PFSK-1 (cell line): ENCODE results near the gene SLC24A1.

Experiments
- FOXP2 ChIP-seq: optimal IDR thresholded peaks from 2 replicates; pipeline ENCODE3; 2011; ENCODE audit warnings: borderline replicate concordance, control low read depth, inconsistent platforms; ENCODE audit not compliant: insufficient read depth; ENCODE audit errors: extremely low read length, extremely low read depth
- POLR2AphosphoS5 ChIP-seq: IDR thresholded peaks from 2 replicates; pipeline ENCODE4 v1.6.1; 2012; ENCODE audit warnings: low read depth, mild to moderate bottlenecking, control low read depth, low read length, moderate library complexity
- REST ChIP-seq, 2 experiments: IDR thresholded peaks; 2 replicates each; pipeline versions ENCODE4 v1.6.1 to v1.8.0; 2011 to 2012; ENCODE audit warnings: low read depth in 2 of 2, low read length in 2 of 2, control low read depth in 1 of 2, inconsistent platforms in 1 of 2, mild to moderate bottlenecking in 1 of 2, moderate library complexity in 1 of 2; ENCODE audit not compliant: insufficient read depth in 1 of 2
- SIN3A ChIP-seq: IDR thresholded peaks from 2 replicates; pipeline ENCODE4 v1.6.1; 2012; ENCODE audit warnings: mild to moderate bottlenecking, low read length, moderate library complexity, borderline replicate concordance; ENCODE audit not compliant: insufficient read depth
- TAF1 ChIP-seq: IDR thresholded peaks from 2 replicates; pipeline ENCODE4 v1.6.1; 2012; ENCODE audit warnings: low read length, control low read depth, borderline replicate concordance; ENCODE audit not compliant: insufficient read depth

The SLC24A1 gene

GRCh38 chr15:65580287-65580686 lies 41.5 kb upstream of the SLC24A1 start:
- no peak for TF ChIP-seq TAF1
- no peak for TF ChIP-seq REST (IDR thresholded peaks at IDR 0.05; ENCODE audit: insufficient read depth in 1 of 2, low read depth in 2 of 2, low read length in 2 of 2)
- TF ChIP-seq SIN3A, result no peak
- TF ChIP-seq POLR2AphosphoS5, result no peak
- TF ChIP-seq FOXP2, result no peak

- TF ChIP-seq REST (IDR thresholded peaks at IDR 0.05; ENCODE audit: insufficient read depth in 1 of 2, low read depth in 2 of 2, low read length in 2 of 2), result no peak
Observed at GRCh38 chr15:65583701-65584100, 38.0 kb upstream of the SLC24A1 start.

- no peak for TF ChIP-seq TAF1
- no peak for TF ChIP-seq REST (IDR thresholded peaks at IDR 0.05; ENCODE audit: insufficient read depth in 1 of 2, low read depth in 2 of 2, low read length in 2 of 2)
- no peak for TF ChIP-seq SIN3A
- no peak for TF ChIP-seq POLR2AphosphoS5
- no peak for TF ChIP-seq FOXP2
Observed at GRCh38 chr15:65584241-65584640, 37.5 kb upstream of the SLC24A1 start.

GRCh38 chr15:65587094-65587493 lies 34.6 kb upstream of the SLC24A1 start:
- TF ChIP-seq REST (IDR thresholded peaks at IDR 0.05; ENCODE audit: insufficient read depth in 1 of 2, low read depth in 2 of 2, low read length in 2 of 2) (no peak), TAF1 (no peak), SIN3A (no peak), POLR2AphosphoS5 (no peak), FOXP2 (no peak)

GRCh38 chr15:65595960-65596359 lies 25.8 kb upstream of the SLC24A1 start:
- TF ChIP-seq SIN3A (no peak), REST (IDR thresholded peaks at IDR 0.05; ENCODE audit: insufficient read depth in 1 of 2, low read depth in 2 of 2, low read length in 2 of 2) (no peak), FOXP2 (no peak), TAF1 (no peak), POLR2AphosphoS5 (no peak)
